ENCODE measurements around the gene EEFSEC. TPM values are rescaled to one million over a fixed set of nuclear protein-coding genes. Genes with fewer than 3 reads are reported as not detected.

EEFSEC gene
- total and polyA plus RNA-seq, 2 of the 8 experiments (the other 6 are each of a cell fraction or from before 2014, with no cell fraction given): 13.1 to 19.8 TPM

- H3K4ac ChIP-seq (replicated peaks; ENCODE audit: insufficient read length, low read depth, low read length): no peak overlapping the region
- no peak overlapping the region for H4K5ac ChIP-seq (ENCODE audit: insufficient read length, low read depth, low read length)
- H3K27me3 ChIP-seq (replicated peaks in 1 of 4; ENCODE audit: control insufficient read depth in 3 of 4, extremely low read depth in 1 of 4, insufficient read depth in 3 of 4, low read length in 3 of 4): no peaks in the 10 kb centered on the region
- DNase-seq (ENCODE audit: low read depth in 1 of 2, low spot score in 2 of 2) (no peak), FAIRE-seq (no peak)
- no peaks in the 10 kb centered on the region; a peak in 1 of 4 replicates for H3K79me2 ChIP-seq (ENCODE audit: control insufficient read depth in 1 of 2, insufficient read depth in 2 of 2, low read length in 2 of 2)
- no peak overlapping the region for H3K18ac ChIP-seq (ENCODE audit: extremely low read depth, low read length)
- H3K4me1 ChIP-seq (replicated peaks in 1 of 4; ENCODE audit: control insufficient read depth in 3 of 4, insufficient read depth in 4 of 4, low read length in 3 of 4): peaks cover 2 to 14% (median 5%) of the 10 kb centered on the region in 4 experiments; a peak in 5 of 7 replicates
- no peak overlapping the region for H3K56ac ChIP-seq (replicated peaks; ENCODE audit: insufficient read length, low read depth, low read length)
- no peak overlapping the region for H2BK20ac ChIP-seq (ENCODE audit: low read length)
- H4K8ac ChIP-seq (ENCODE audit: extremely low read depth, insufficient read depth, low read length): no peak overlapping the region
- WGBS, 2 experiments (ENCODE audit: extremely low coverage in 1 of 2, insufficient coverage in 1 of 2, insufficient read length in 1 of 2, insufficient replicate concordance in 2 of 2, low coverage in 1 of 2, low lambda C conversion rate in 2 of 2, missing lambda C conversion rate in 1 of 2): 82% methylated on average over 2 of the region's 2 CpGs; no CpG with 5 or more reads in 1 of the 2 experiments
- H3K36me3 ChIP-seq (ENCODE audit: control insufficient read depth in 2 of 4, insufficient read depth in 4 of 4, low read length in 3 of 4): no peaks in the 10 kb centered on the region
- no peak overlapping the region; a peak in 1 of 4 replicates for H3K4me2 ChIP-seq (ENCODE audit: insufficient read depth in 1 of 2, low read depth in 2 of 2, low read length in 2 of 2)
- no peak overlapping the region for H2AFZ ChIP-seq (ENCODE audit: low read length)
- TF ChIP-seq SRF (IDR thresholded peaks at IDR 0.05; ENCODE audit: low read depth, low read length) (no peak), EP300 (IDR thresholded peaks at IDR 0.05; ENCODE audit: borderline replicate concordance in 1 of 2, low read depth in 2 of 2, low read length in 2 of 2) (no peak), KDM5A (IDR thresholded peaks at IDR 0.05; ENCODE audit: low read length) (no peak), SP4 (IDR thresholded peaks at IDR 0.05; ENCODE audit: low read length) (no peak), MAFK (IDR thresholded peaks at IDR 0.05; ENCODE audit: low read depth, low read length) (no peak), BACH1 (IDR thresholded peaks at IDR 0.05; ENCODE audit: low read length) (no peak), JUND (IDR thresholded peaks at IDR 0.05; ENCODE audit: low read length) (no peak), KDM1A (IDR thresholded peaks at IDR 0.05; ENCODE audit: borderline replicate concordance, low read length) (no peak), GABPA (IDR thresholded peaks at IDR 0.05; ENCODE audit: borderline replicate concordance, insufficient read depth, low read length) (no peak), SUZ12 (IDR thresholded peaks at IDR 0.05; ENCODE audit: low read length) (no peak), EGR1 (IDR thresholded peaks at IDR 0.05; ENCODE audit: borderline replicate concordance, low read depth, low read length) (no peak), SP1 (IDR thresholded peaks at IDR 0.05; ENCODE audit: low read depth, low read length) (no peak), RFX5 (IDR thresholded peaks at IDR 0.05; ENCODE audit: borderline replicate concordance, low read depth, low read length) (no peak)
- no peak overlapping the region for H2BK120ac ChIP-seq (replicated peaks; ENCODE audit: low read depth, low read length)
- H2BK5ac ChIP-seq (ENCODE audit: low read depth, low read length): peak overlapping the region; percentile 23; the same call in 1 of the 2 replicates
- peak overlapping the region; percentile 83; the same call in 1 of the 2 replicates for H2AK5ac ChIP-seq (ENCODE audit: low read depth, low read length)
- no peak overlapping the region for H3K14ac ChIP-seq (ENCODE audit: insufficient read length)
- H3K23ac ChIP-seq (ENCODE audit: insufficient read length): no peak overlapping the region
- H3K9me3 ChIP-seq (ENCODE audit: insufficient read depth in 2 of 2, low read depth in 1 of 2, low read length in 1 of 2): no peaks in the 10 kb centered on the region
- CTCF ChIA-PET (ENCODE audit: partially characterized antibody): interaction anchor here (0.7 to 1.1 kb wide), 5 partner anchors 9 to 755 kb away, joined by 3 to 4 read pairs (median 3); no protein-coding TSS in a partner anchor
- no peak overlapping the region for H3K27ac ChIP-seq (ENCODE audit: low read depth, low read length)
- POLR2A ChIA-PET (ENCODE audit: partially characterized antibody): no interaction called here
- H3K4me3 ChIP-seq (ENCODE audit: extremely low read depth in 1 of 4, insufficient read depth in 2 of 4, low read depth in 3 of 4, low read length in 4 of 4): no peak overlapping the region
- no peaks in the 10 kb centered on the region for H4K20me1 ChIP-seq (replicated peaks in 1 of 2; ENCODE audit: control insufficient read depth in 1 of 2, insufficient read depth in 2 of 2, low read length in 2 of 2)
- no peak overlapping the region for H4K91ac ChIP-seq (replicated peaks; ENCODE audit: insufficient read length, low read length)
- no peak overlapping the region for H2BK15ac ChIP-seq (ENCODE audit: low read length)
- H3K23me2 ChIP-seq (ENCODE audit: low read depth, low read length): no peaks in the 10 kb centered on the region; the same call in 1 of the 2 replicates
- H3K79me1 ChIP-seq (ENCODE audit: low read depth, low read length): 0 out of 2 replicates have a peak, but pooled peaks cover 4% of the 10 kb centered on the region
- 0 out of 2 replicates have a peak overlapping the region, but pooled peaks have one; percentile 31 for H2BK12ac ChIP-seq (ENCODE audit: low read depth, low read length)
- H3K9ac ChIP-seq (replicated peaks in 1 of 4; ENCODE audit: extremely low read depth in 1 of 4, low read depth in 3 of 4, low read length in 3 of 4): no peak overlapping the region
Measured at GRCh38 chr3:128180436-128180835, 27.2 kb downstream of the EEFSEC start.
